Measurements from ENCODE around the gene MAPT.

The MAPT gene

GRCh38 chr17:45900723-45901415 lies 6.5 kb downstream of the MAPT start:
- Histone ChIP-seq H3K4me3 (ENCODE audit: low read depth, low read length) (no peak overlapping the region), H3K9me3 (ENCODE audit: control insufficient read depth, insufficient read depth, low read depth, low read length) (no peaks in the 10 kb centered on the region), H3K27ac (ENCODE audit: low read depth, low read length) (no peak overlapping the region), H3K9ac (ENCODE audit: low read length) (no peak overlapping the region), H3K27me3 (ENCODE audit: control insufficient read depth, insufficient read depth, low read length) (peaks cover 72% of the 10 kb centered on the region), H3K36me3 (ENCODE audit: control insufficient read depth, insufficient read depth, low read length) (no peaks in the 10 kb centered on the region), H3K4me1 (ENCODE audit: control insufficient read depth, insufficient read depth, low read length) (peaks cover 11% of the 10 kb centered on the region)

- Histone ChIP-seq H3K36me3 (ENCODE audit: control insufficient read depth, insufficient read depth, low read length) (no peaks in the 10 kb centered on the region), H3K4me1 (ENCODE audit: control insufficient read depth, insufficient read depth, low read length) (peaks cover 4% of the 10 kb centered on the region), H3K9ac (ENCODE audit: low read length) (no peak overlapping the region), H3K27ac (ENCODE audit: low read depth, low read length) (no peak overlapping the region), H3K4me3 (ENCODE audit: low read depth, low read length) (no peak overlapping the region), H3K27me3 (ENCODE audit: control insufficient read depth, insufficient read depth, low read length) (peaks cover 54% of the 10 kb centered on the region), H3K9me3 (ENCODE audit: control insufficient read depth, insufficient read depth, low read depth, low read length) (no peaks in the 10 kb centered on the region)
Observed at GRCh38 chr17:45902892-45903346, 8.6 kb downstream of the MAPT start.

- no peaks in the 10 kb centered on the region for H3K36me3 ChIP-seq (ENCODE audit: control insufficient read depth, insufficient read depth, low read length)
- peaks cover 40% of the 10 kb centered on the region for H3K27me3 ChIP-seq (ENCODE audit: control insufficient read depth, insufficient read depth, low read length)
- no peaks in the 10 kb centered on the region for H3K9me3 ChIP-seq (ENCODE audit: control insufficient read depth, insufficient read depth, low read depth, low read length)
- peaks cover 12% of the 10 kb centered on the region for H3K4me1 ChIP-seq (ENCODE audit: control insufficient read depth, insufficient read depth, low read length)
- H3K4me3 ChIP-seq (ENCODE audit: low read depth, low read length) = no peak overlapping the region
- H3K27ac ChIP-seq (ENCODE audit: low read depth, low read length) = no peak overlapping the region
- H3K9ac ChIP-seq (ENCODE audit: low read length) = no peak overlapping the region
Observed at GRCh38 chr17:45904866-45905265, 10.5 kb downstream of the MAPT start.

GRCh38 chr17:45905814-45906213 lies 11.5 kb downstream of the MAPT start:
- Histone ChIP-seq H3K27me3 (ENCODE audit: control insufficient read depth, insufficient read depth, low read length) (peaks cover 30% of the 10 kb centered on the region), H3K9me3 (ENCODE audit: control insufficient read depth, insufficient read depth, low read depth, low read length) (no peaks in the 10 kb centered on the region), H3K4me3 (ENCODE audit: low read depth, low read length) (no peak overlapping the region), H3K4me1 (ENCODE audit: control insufficient read depth, insufficient read depth, low read length) (peaks cover 12% of the 10 kb centered on the region), H3K36me3 (ENCODE audit: control insufficient read depth, insufficient read depth, low read length) (no peaks in the 10 kb centered on the region), H3K9ac (ENCODE audit: low read length) (no peak overlapping the region), H3K27ac (ENCODE audit: low read depth, low read length) (no peak overlapping the region)

- H3K9me3 ChIP-seq (ENCODE audit: control insufficient read depth, insufficient read depth, low read depth, low read length) = no peaks in the 10 kb centered on the region
- H3K36me3 ChIP-seq (ENCODE audit: control insufficient read depth, insufficient read depth, low read length) = no peaks in the 10 kb centered on the region
- no peak overlapping the region for H3K9ac ChIP-seq (ENCODE audit: low read length)
- H3K27me3 ChIP-seq (ENCODE audit: control insufficient read depth, insufficient read depth, low read length) = peaks cover 26% of the 10 kb centered on the region
- H3K27ac ChIP-seq (ENCODE audit: low read depth, low read length) = no peak overlapping the region
- H3K4me1 ChIP-seq (ENCODE audit: control insufficient read depth, insufficient read depth, low read length) = peaks cover 12% of the 10 kb centered on the region
- H3K4me3 ChIP-seq (ENCODE audit: low read depth, low read length) = no peak overlapping the region
Observed at GRCh38 chr17:45906237-45906636, 11.9 kb downstream of the MAPT start.

- Histone ChIP-seq H3K27me3 (ENCODE audit: control insufficient read depth, insufficient read depth, low read length) (peaks cover 18% of the 10 kb centered on the region; the same call in 1 of the 2 replicates), H3K27ac (ENCODE audit: low read depth, low read length) (no peak overlapping the region), H3K9me3 (ENCODE audit: control insufficient read depth, insufficient read depth, low read depth, low read length) (0 out of 2 replicates have a peak, but pooled peaks cover 3% of the 10 kb centered on the region)
Observed at GRCh38 chr17:45906927-45907622, 12.7 kb downstream of the MAPT start.

GRCh38 chr17:45907750-45908395 lies 13.5 kb downstream of the MAPT start:
- Histone ChIP-seq H3K4me1 (ENCODE audit: control insufficient read depth, insufficient read depth, low read length) (peaks cover 12% of the 10 kb centered on the region), H3K27me3 (ENCODE audit: control insufficient read depth, insufficient read depth, low read length) (peaks cover 11% of the 10 kb centered on the region; the same call in 1 of the 2 replicates), H3K4me3 (ENCODE audit: low read depth, low read length) (no peak overlapping the region)

More at GRCh38 chr17:45906927-45907622, 12.7 kb downstream of the MAPT start:
- no peak overlapping the region for H3K9ac ChIP-seq (ENCODE audit: low read length)
- H3K4me1 ChIP-seq (ENCODE audit: control insufficient read depth, insufficient read depth, low read length) = peaks cover 12% of the 10 kb centered on the region
- H3K36me3 ChIP-seq (ENCODE audit: control insufficient read depth, insufficient read depth, low read length) = no peaks in the 10 kb centered on the region
- H3K4me3 ChIP-seq (ENCODE audit: low read depth, low read length) = no peak overlapping the region

GRCh38 chr17:45908460-45908859 lies 14.1 kb downstream of the MAPT start:
- H3K9ac ChIP-seq (ENCODE audit: low read length) = no peak overlapping the region
- no peak overlapping the region for H3K27ac ChIP-seq (ENCODE audit: low read depth, low read length)
- H3K36me3 ChIP-seq (ENCODE audit: control insufficient read depth, insufficient read depth, low read length) = no peaks in the 10 kb centered on the region
- peaks cover 8% of the 10 kb centered on the region; the same call in 1 of the 2 replicates for H3K27me3 ChIP-seq (ENCODE audit: control insufficient read depth, insufficient read depth, low read length)
- peaks cover 8% of the 10 kb centered on the region for H3K4me1 ChIP-seq (ENCODE audit: control insufficient read depth, insufficient read depth, low read length)
- no peak overlapping the region for H3K4me3 ChIP-seq (ENCODE audit: low read depth, low read length)
- peaks cover 14% of the 10 kb centered on the region for H3K9me3 ChIP-seq (ENCODE audit: control insufficient read depth, insufficient read depth, low read depth, low read length)

More at GRCh38 chr17:45907750-45908395, 13.5 kb downstream of the MAPT start:
- Histone ChIP-seq H3K9ac (ENCODE audit: low read length) (no peak overlapping the region), H3K27ac (ENCODE audit: low read depth, low read length) (no peak overlapping the region), H3K9me3 (ENCODE audit: control insufficient read depth, insufficient read depth, low read depth, low read length) (peaks cover 10% of the 10 kb centered on the region), H3K36me3 (ENCODE audit: control insufficient read depth, insufficient read depth, low read length) (no peaks in the 10 kb centered on the region)

GRCh38 chr17:45908935-45909334 lies 14.6 kb downstream of the MAPT start:
- Histone ChIP-seq H3K27me3 (ENCODE audit: control insufficient read depth, insufficient read depth, low read length) (peaks cover 8% of the 10 kb centered on the region; the same call in 1 of the 2 replicates), H3K36me3 (ENCODE audit: control insufficient read depth, insufficient read depth, low read length) (no peaks in the 10 kb centered on the region), H3K27ac (ENCODE audit: low read depth, low read length) (no peak overlapping the region), H3K4me1 (ENCODE audit: control insufficient read depth, insufficient read depth, low read length) (peaks cover 8% of the 10 kb centered on the region), H3K9me3 (ENCODE audit: control insufficient read depth, insufficient read depth, low read depth, low read length) (peaks cover 18% of the 10 kb centered on the region), H3K9ac (ENCODE audit: low read length) (no peak overlapping the region), H3K4me3 (ENCODE audit: low read depth, low read length) (no peak overlapping the region)

GRCh38 chr17:45910667-45911066 lies 16.3 kb downstream of the MAPT start:
- Histone ChIP-seq H3K4me3 (ENCODE audit: low read depth, low read length) (no peak overlapping the region), H3K9ac (ENCODE audit: low read length) (no peak overlapping the region), H3K4me1 (ENCODE audit: control insufficient read depth, insufficient read depth, low read length) (peaks cover 8% of the 10 kb centered on the region), H3K9me3 (ENCODE audit: control insufficient read depth, insufficient read depth, low read depth, low read length) (peaks cover 18% of the 10 kb centered on the region), H3K36me3 (ENCODE audit: control insufficient read depth, insufficient read depth, low read length) (no peaks in the 10 kb centered on the region), H3K27me3 (ENCODE audit: control insufficient read depth, insufficient read depth, low read length) (peaks cover 8% of the 10 kb centered on the region; the same call in 1 of the 2 replicates), H3K27ac (ENCODE audit: low read depth, low read length) (no peak overlapping the region)

- peaks cover 8% of the 10 kb centered on the region for H3K4me1 ChIP-seq (ENCODE audit: control insufficient read depth, insufficient read depth, low read length)
- H3K27me3 ChIP-seq (ENCODE audit: control insufficient read depth, insufficient read depth, low read length) = peaks cover 11% of the 10 kb centered on the region; the same call in 1 of the 2 replicates
- no peak overlapping the region for H3K27ac ChIP-seq (ENCODE audit: low read depth, low read length)
- peaks cover 18% of the 10 kb centered on the region for H3K9me3 ChIP-seq (ENCODE audit: control insufficient read depth, insufficient read depth, low read depth, low read length)
- no peaks in the 10 kb centered on the region for H3K36me3 ChIP-seq (ENCODE audit: control insufficient read depth, insufficient read depth, low read length)
- H3K4me3 ChIP-seq (ENCODE audit: low read depth, low read length) = no peak overlapping the region
- no peak overlapping the region for H3K9ac ChIP-seq (ENCODE audit: low read length)
Observed at GRCh38 chr17:45912319-45912718, 18.0 kb downstream of the MAPT start.
